ENCODE measurements around the gene CFAP299. TPM values are rescaled to one million over a fixed set of nuclear protein-coding genes. Genes with fewer than 3 reads are reported as not detected.

CFAP299 gene
- polyA plus RNA-seq, 2 of the 4 experiments (the other 2 are of a cell fraction) = not detected

DNA sequence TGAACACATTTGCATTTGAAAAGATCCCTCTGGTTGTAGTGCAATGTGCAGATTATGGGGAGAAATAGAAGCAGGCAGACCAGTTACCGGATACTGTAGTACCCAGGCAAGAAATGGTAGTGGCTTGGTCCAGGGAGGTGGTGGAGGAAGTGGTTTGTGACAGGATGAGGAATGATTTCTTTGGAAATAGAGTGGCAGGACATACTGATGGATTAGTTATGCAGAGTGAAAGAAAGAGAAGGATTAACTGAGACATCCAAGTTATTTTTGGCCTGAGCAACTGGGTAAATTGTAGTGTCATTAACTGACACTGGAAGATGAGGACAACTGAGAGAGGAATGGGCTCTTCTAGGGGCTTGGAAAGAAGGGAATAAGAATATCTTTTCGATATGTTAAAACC, 139.7 kb downstream of the CFAP299 start:
- H3K4me3 ChIP-seq = no peak overlapping the region
- FAIRE-seq (no peak), DNase-seq (ENCODE audit: low read depth in 1 of 2, low spot score in 1 of 2) (no peak), ATAC-seq (no peak)
- no peaks in the 10 kb centered on the region for H3K4me1 ChIP-seq
- ChIA-PET CTCF (no interaction called here), POLR2A (no interaction called here)
- no peak overlapping the region for H3K27ac ChIP-seq
- no peak for TF ChIP-seq BHLHE40 (IDR thresholded peaks at IDR 0.05; ENCODE audit: low read depth, low read length)
- TF ChIP-seq ZFP36 (IDR thresholded peaks at IDR 0.05; ENCODE audit: borderline replicate concordance, partially characterized antibody) = no peak
- no peak for TF ChIP-seq ZSCAN20 (CRISPR knock-in tag; IDR thresholded peaks at IDR 0.05)
- TF ChIP-seq CEBPB (IDR thresholded peaks at IDR 0.05) = no peak
- TF ChIP-seq ZC3H11A (IDR thresholded peaks at IDR 0.05) = no peak
- TF ChIP-seq NFE2L2 (conservative IDR thresholded peaks at IDR 0.05; ENCODE audit: low read length) = no peak
- no peak for TF ChIP-seq HOXB13 (CRISPR knock-in tag; IDR thresholded peaks at IDR 0.05; ENCODE audit: low read depth)
- TF ChIP-seq, protein P1, sequence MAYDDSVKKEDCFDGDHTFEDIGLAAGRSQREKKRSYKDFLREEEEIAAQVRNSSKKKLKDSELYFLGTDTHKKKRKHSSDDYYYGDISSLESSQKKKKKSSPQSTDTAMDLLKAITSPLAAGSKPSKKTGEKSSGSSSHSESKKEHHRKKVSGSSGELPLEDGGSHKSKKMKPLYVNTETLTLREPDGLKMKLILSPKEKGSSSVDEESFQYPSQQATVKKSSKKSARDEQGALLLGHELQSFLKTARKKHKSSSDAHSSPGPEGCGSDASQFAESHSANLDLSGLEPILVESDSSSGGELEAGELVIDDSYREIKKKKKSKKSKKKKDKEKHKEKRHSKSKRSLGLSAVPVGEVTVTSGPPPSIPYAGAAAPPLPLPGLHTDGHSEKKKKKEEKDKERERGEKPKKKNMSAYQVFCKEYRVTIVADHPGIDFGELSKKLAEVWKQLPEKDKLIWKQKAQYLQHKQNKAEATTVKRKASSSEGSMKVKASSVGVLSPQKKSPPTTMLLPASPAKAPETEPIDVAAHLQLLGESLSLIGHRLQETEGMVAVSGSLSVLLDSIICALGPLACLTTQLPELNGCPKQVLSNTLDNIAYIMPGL (CRISPR knock-in tag; IDR thresholded peaks at IDR 0.05; ENCODE audit: borderline replicate concordance) = no peak
- no peak for TF ChIP-seq JUNB (IDR thresholded peaks at IDR 0.05)
- TF ChIP-seq KDM1A (IDR thresholded peaks at IDR 0.05; ENCODE audit: low read depth) = no peak
- no peak for TF ChIP-seq CHD4 (IDR thresholded peaks at IDR 0.05; ENCODE audit: borderline replicate concordance)
- TF ChIP-seq RARB (CRISPR knock-in tag; IDR thresholded peaks at IDR 0.05) = no peak
- TF ChIP-seq, protein P2, sequence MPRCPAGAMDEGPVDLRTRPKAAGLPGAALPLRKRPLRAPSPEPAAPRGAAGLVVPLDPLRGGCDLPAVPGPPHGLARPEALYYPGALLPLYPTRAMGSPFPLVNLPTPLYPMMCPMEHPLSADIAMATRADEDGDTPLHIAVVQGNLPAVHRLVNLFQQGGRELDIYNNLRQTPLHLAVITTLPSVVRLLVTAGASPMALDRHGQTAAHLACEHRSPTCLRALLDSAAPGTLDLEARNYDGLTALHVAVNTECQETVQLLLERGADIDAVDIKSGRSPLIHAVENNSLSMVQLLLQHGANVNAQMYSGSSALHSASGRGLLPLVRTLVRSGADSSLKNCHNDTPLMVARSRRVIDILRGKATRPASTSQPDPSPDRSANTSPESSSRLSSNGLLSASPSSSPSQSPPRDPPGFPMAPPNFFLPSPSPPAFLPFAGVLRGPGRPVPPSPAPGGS (IDR thresholded peaks at IDR 0.05) = no peak
- TF ChIP-seq, protein P3, sequence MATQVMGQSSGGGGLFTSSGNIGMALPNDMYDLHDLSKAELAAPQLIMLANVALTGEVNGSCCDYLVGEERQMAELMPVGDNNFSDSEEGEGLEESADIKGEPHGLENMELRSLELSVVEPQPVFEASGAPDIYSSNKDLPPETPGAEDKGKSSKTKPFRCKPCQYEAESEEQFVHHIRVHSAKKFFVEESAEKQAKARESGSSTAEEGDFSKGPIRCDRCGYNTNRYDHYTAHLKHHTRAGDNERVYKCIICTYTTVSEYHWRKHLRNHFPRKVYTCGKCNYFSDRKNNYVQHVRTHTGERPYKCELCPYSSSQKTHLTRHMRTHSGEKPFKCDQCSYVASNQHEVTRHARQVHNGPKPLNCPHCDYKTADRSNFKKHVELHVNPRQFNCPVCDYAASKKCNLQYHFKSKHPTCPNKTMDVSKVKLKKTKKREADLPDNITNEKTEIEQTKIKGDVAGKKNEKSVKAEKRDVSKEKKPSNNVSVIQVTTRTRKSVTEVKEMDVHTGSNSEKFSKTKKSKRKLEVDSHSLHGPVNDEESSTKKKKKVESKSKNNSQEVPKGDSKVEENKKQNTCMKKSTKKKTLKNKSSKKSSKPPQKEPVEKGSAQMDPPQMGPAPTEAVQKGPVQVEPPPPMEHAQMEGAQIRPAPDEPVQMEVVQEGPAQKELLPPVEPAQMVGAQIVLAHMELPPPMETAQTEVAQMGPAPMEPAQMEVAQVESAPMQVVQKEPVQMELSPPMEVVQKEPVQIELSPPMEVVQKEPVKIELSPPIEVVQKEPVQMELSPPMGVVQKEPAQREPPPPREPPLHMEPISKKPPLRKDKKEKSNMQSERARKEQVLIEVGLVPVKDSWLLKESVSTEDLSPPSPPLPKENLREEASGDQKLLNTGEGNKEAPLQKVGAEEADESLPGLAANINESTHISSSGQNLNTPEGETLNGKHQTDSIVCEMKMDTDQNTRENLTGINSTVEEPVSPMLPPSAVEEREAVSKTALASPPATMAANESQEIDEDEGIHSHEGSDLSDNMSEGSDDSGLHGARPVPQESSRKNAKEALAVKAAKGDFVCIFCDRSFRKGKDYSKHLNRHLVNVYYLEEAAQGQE (IDR thresholded peaks at IDR 0.05) = no peak
- TF ChIP-seq MAZ (IDR thresholded peaks at IDR 0.05; ENCODE audit: borderline replicate concordance, low read depth, low read length) = no peak
- no peak for TF ChIP-seq RNF2 (IDR thresholded peaks at IDR 0.05; ENCODE audit: borderline replicate concordance, low read depth)
- TF ChIP-seq CBX2 (IDR thresholded peaks at IDR 0.05; ENCODE audit: borderline replicate concordance, low read depth) = no peak
- TF ChIP-seq, protein P4, sequence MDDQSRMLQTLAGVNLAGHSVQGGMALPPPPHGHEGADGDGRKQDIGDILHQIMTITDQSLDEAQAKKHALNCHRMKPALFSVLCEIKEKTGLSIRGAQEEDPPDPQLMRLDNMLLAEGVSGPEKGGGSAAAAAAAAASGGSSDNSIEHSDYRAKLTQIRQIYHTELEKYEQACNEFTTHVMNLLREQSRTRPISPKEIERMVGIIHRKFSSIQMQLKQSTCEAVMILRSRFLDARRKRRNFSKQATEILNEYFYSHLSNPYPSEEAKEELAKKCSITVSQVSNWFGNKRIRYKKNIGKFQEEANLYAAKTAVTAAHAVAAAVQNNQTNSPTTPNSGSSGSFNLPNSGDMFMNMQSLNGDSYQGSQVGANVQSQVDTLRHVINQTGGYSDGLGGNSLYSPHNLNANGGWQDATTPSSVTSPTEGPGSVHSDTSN (IDR thresholded peaks at IDR 0.05) = no peak
- TF ChIP-seq CBX8 (IDR thresholded peaks at IDR 0.05) = no peak
- 39% methylated on average over 2 of the region's 2 CpGs for WGBS (ENCODE audit: missing lambda C conversion rate)
- no peak overlapping the region for H3K4me2 ChIP-seq
- no peaks in the 10 kb centered on the region for H3K9me3 ChIP-seq

DNA sequence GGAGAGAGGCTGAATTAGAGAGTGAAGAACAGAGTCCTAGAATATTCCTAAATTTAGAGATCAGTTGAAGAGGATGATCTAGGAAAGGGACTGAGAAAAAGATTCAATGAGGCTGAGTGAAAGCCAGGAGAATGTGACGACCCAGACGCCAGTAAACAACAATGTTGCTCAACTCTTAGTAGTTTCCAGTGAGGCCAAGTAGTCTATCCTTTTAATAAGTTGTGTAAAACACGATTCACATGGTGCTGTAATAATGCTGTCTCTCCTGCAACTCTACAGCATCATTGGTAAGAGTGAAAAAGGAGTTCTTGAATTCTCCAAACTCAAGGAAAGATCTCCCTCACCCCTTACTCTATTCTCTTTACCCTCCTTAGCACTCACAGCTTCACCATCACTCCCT, 140.3 kb downstream of the CFAP299 start:
- H3K4me2 ChIP-seq = no peak overlapping the region
- H3K4me3 ChIP-seq = no peak overlapping the region
- WGBS (ENCODE audit: missing lambda C conversion rate) = 21% methylated on average over 3 of the region's 3 CpGs
- no peaks in the 10 kb centered on the region for H3K4me1 ChIP-seq
- no peak for DNase-seq (ENCODE audit: low read depth in 1 of 2, low spot score in 1 of 2)
- CTCF ChIA-PET = no interaction called here
- no peak for ATAC-seq
- POLR2A ChIA-PET = no interaction called here
- no peaks in the 10 kb centered on the region for H3K9me3 ChIP-seq
- FAIRE-seq = no peak
- no peak overlapping the region for H3K27ac ChIP-seq
- TF ChIP-seq MYC (IDR thresholded peaks at IDR 0.05; ENCODE audit: borderline replicate concordance, low read length) (no peak), SREBF2 (IDR thresholded peaks at IDR 0.05) (no peak), CBX2 (IDR thresholded peaks at IDR 0.05; ENCODE audit: borderline replicate concordance, low read depth) (no peak), RCOR1 (IDR thresholded peaks at IDR 0.05; ENCODE audit: low read depth, low read length) (no peak), EP300 (IDR thresholded peaks at IDR 0.05) (no peak), HOXA7 (CRISPR knock-in tag; IDR thresholded peaks at IDR 0.05) (no peak), KDM1A (IDR thresholded peaks at IDR 0.05; ENCODE audit: low read depth) (no peak)
- TF ChIP-seq, protein P2 (IDR thresholded peaks at IDR 0.05) = no peak
- TF ChIP-seq, protein P5, sequence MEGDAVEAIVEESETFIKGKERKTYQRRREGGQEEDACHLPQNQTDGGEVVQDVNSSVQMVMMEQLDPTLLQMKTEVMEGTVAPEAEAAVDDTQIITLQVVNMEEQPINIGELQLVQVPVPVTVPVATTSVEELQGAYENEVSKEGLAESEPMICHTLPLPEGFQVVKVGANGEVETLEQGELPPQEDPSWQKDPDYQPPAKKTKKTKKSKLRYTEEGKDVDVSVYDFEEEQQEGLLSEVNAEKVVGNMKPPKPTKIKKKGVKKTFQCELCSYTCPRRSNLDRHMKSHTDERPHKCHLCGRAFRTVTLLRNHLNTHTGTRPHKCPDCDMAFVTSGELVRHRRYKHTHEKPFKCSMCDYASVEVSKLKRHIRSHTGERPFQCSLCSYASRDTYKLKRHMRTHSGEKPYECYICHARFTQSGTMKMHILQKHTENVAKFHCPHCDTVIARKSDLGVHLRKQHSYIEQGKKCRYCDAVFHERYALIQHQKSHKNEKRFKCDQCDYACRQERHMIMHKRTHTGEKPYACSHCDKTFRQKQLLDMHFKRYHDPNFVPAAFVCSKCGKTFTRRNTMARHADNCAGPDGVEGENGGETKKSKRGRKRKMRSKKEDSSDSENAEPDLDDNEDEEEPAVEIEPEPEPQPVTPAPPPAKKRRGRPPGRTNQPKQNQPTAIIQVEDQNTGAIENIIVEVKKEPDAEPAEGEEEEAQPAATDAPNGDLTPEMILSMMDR (IDR thresholded peaks at IDR 0.05) = no peak
- TF ChIP-seq, protein P6, sequence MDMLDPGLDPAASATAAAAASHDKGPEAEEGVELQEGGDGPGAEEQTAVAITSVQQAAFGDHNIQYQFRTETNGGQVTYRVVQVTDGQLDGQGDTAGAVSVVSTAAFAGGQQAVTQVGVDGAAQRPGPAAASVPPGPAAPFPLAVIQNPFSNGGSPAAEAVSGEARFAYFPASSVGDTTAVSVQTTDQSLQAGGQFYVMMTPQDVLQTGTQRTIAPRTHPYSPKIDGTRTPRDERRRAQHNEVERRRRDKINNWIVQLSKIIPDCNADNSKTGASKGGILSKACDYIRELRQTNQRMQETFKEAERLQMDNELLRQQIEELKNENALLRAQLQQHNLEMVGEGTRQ (IDR thresholded peaks at IDR 0.05) = no peak
- TF ChIP-seq, protein P7, sequence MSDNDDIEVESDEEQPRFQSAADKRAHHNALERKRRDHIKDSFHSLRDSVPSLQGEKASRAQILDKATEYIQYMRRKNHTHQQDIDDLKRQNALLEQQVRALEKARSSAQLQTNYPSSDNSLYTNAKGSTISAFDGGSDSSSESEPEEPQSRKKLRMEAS (IDR thresholded peaks at IDR 0.05) = no peak

Measured in A549 (cell line).